ENCODE measurements around the gene EPS8L2. TPM values are rescaled to one million over a fixed set of nuclear protein-coding genes. Genes with fewer than 3 reads are reported as not detected.

EPS8L2 gene
- total RNA-seq, 3 donors from 2014 or later, result 176 to 335 (median 253) TPM

GRCh38 chr11:766936-767210, 60.8 kb downstream of the EPS8L2 start:
- DNase-seq, result no peak
- Histone ChIP-seq H3K36me3 (ENCODE audit: low read depth) (no peaks in the 10 kb centered on the region), H3K4me1 (ENCODE audit: low read depth) (peaks cover 9% of the 10 kb centered on the region), H3K4me3 (no peak overlapping the region), H3K9me3 (no peaks in the 10 kb centered on the region)
- TF ChIP-seq, protein P1, sequence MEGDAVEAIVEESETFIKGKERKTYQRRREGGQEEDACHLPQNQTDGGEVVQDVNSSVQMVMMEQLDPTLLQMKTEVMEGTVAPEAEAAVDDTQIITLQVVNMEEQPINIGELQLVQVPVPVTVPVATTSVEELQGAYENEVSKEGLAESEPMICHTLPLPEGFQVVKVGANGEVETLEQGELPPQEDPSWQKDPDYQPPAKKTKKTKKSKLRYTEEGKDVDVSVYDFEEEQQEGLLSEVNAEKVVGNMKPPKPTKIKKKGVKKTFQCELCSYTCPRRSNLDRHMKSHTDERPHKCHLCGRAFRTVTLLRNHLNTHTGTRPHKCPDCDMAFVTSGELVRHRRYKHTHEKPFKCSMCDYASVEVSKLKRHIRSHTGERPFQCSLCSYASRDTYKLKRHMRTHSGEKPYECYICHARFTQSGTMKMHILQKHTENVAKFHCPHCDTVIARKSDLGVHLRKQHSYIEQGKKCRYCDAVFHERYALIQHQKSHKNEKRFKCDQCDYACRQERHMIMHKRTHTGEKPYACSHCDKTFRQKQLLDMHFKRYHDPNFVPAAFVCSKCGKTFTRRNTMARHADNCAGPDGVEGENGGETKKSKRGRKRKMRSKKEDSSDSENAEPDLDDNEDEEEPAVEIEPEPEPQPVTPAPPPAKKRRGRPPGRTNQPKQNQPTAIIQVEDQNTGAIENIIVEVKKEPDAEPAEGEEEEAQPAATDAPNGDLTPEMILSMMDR (IDR thresholded peaks at IDR 0.05), result no peak
- no peak for ATAC-seq
- intact Hi-C loops (cut with DNase I, micrococcal nuclease), result no loop called here

DNA sequence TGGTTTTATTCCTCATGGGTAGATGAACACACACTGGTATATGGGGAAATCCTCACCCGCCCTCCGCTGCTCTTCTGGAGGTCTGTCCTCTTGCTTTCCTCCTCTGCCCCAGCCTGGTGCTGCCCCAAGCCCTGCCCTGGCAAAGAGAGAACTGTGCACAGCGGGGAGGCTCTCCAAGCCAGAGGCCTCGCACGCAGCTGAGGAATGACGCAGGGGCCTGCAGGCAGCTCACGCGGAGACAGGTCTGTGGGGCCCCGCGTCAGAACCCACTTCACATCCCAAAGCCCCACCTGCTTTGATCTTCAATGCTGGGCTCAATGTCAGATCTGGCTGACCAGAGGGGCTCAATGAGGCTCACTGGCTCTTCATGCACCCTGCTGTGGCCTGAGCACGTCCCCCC, 61.2 kb downstream of the EPS8L2 start:
- ATAC-seq (no peak), DNase-seq (no peak)
- Histone ChIP-seq H3K9me3 (no peaks in the 10 kb centered on the region), H3K4me1 (ENCODE audit: low read depth) (peaks cover 9% of the 10 kb centered on the region), H3K36me3 (ENCODE audit: low read depth) (no peaks in the 10 kb centered on the region), H3K4me3 (no peak overlapping the region)
- TF ChIP-seq, protein P1 (IDR thresholded peaks at IDR 0.05), result no peak
- intact Hi-C loops (cut with DNase I, micrococcal nuclease), result no loop called here

DNA sequence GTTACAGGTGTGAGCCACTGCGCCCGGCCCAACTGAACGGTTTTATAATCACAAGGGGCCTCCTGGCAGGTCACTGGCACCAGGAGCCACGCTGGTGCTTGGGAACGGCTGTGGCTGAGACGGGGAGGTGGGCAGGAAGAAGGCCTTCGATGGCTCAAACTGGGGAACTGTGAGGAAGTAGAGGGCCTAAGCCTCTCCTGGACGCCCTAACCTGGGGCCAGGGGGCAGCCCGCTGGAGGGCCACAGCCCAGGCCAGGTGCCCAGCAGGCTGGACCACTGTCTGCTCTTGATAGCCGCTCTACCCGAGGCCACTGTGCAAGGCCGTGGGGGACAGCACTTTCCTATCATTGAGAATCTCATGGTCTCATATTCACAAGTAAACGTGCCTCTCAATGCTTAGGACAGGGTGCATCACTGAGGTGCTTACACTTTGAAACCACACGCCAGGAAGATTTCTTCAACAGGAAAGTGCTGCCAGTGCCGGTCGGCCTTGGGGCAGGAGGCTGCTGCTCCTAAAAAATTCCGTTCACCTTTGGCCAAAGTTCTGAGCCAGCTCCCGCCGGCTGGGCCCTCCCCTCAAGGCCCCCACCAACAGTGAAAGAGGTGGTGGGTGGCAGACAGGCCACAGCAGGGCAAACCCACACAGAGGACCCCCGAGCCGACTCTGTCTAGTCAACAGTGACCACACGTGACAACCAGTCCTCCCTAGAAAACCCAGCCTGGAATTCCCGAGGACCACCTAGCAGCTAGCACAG, 64.0 kb downstream of the EPS8L2 start:
- intact Hi-C loops (cut with DNase I, micrococcal nuclease), result no loop called here
- H3K4me1 ChIP-seq (ENCODE audit: low read depth), result peaks cover 1% of the 10 kb centered on the region
- H3K4me3 ChIP-seq, result no peak overlapping the region
- H3K36me3 ChIP-seq (ENCODE audit: low read depth), result no peaks in the 10 kb centered on the region
- ATAC-seq (no peak), DNase-seq (no peak)
- H3K9me3 ChIP-seq, result no peaks in the 10 kb centered on the region
- TF ChIP-seq, protein P1 (IDR thresholded peaks at IDR 0.05), result no peak

- ATAC-seq (no peak), DNase-seq (peak in 1 of 3 donors; percentile 48)
- intact Hi-C loops (cut with DNase I, micrococcal nuclease), result no loop called here
- Histone ChIP-seq H3K4me1 (ENCODE audit: low read depth) (peaks cover 9% of the 10 kb centered on the region), H3K4me3 (no peak overlapping the region), H3K9me3 (no peaks in the 10 kb centered on the region), H3K36me3 (ENCODE audit: low read depth) (no peaks in the 10 kb centered on the region)
- TF ChIP-seq, protein P1 (IDR thresholded peaks at IDR 0.05), result no peak
Measured at GRCh38 chr11:770642-771616, 64.9 kb downstream of the EPS8L2 start.

DNA sequence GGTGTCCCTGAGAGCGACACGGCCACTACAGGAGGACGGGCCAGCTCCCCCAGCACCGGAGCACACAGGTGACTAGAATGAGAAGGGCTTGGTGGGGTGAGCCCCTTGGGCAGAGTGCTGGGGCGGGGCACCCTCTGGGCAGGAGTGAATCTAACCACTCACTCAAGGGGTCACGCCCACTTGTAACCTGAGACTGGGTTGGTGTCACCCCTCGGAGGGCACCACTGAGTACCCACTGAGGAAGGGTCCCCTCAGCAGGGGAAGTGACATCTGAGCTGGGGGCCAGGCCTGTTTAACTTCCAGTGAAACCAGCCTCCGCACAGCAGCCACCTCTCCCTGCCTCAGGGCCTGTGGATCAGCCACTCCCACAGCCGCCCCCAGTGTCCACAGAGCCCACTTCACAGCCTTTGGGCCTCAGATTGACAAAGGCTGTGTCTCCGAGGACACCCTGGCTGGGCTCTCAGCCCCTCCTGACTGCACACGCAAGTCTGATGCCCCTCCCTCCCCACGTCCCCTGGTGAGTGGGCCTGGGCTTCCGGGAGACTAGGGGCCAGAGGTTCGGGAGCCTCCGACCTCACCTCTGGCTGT, 65.7 kb downstream of the EPS8L2 start:
- no peak for ATAC-seq
- Histone ChIP-seq H3K9me3 (no peaks in the 10 kb centered on the region), H3K36me3 (ENCODE audit: low read depth) (no peaks in the 10 kb centered on the region), H3K4me3 (no peak overlapping the region), H3K4me1 (ENCODE audit: low read depth) (peaks cover 16% of the 10 kb centered on the region)
- intact Hi-C loops (cut with DNase I, micrococcal nuclease), result no loop called here
- TF ChIP-seq, protein P1 (IDR thresholded peaks at IDR 0.05), result no peak
- DNase-seq, result no peak
